ENCODE results near the gene COPA. TPM values are rescaled to one million over a fixed set of nuclear protein-coding genes. Genes with fewer than 3 reads are reported as not detected.

The COPA gene
- total RNA-seq, 1 donor: 220 TPM

GRCh38 chr1:160260406-160261382 is 82.4 kb downstream of the COPA start:
- peak; percentile 84 for DNase-seq (ENCODE audit: low read depth)
- TF ChIP-seq CTCF (IDR thresholded peaks at IDR 0.05; ENCODE audit: insufficient read depth, low read length): no peak
- peak overlapping the region; percentile 100 for H3K4me3 ChIP-seq (ENCODE audit: low read depth, low read length)

GRCh38 chr1:160258177-160258798 is 84.8 kb downstream of the COPA start:
- no peak overlapping the region for H3K4me3 ChIP-seq (ENCODE audit: low read depth, low read length)
- no peak for DNase-seq (ENCODE audit: low read depth)
- TF ChIP-seq CTCF (IDR thresholded peaks at IDR 0.05; ENCODE audit: insufficient read depth, low read length): no peak

- TF ChIP-seq CTCF (IDR thresholded peaks at IDR 0.05; ENCODE audit: insufficient read depth, low read length): no peak
- H3K4me3 ChIP-seq (ENCODE audit: low read depth, low read length): no peak overlapping the region
- no peak for DNase-seq (ENCODE audit: low read depth)
Measured at GRCh38 chr1:160257411-160258015, 85.5 kb downstream of the COPA start.

GRCh38 chr1:160256396-160257046 is 86.5 kb downstream of the COPA start:
- TF ChIP-seq CTCF (IDR thresholded peaks at IDR 0.05; ENCODE audit: insufficient read depth, low read length): no peak
- no peak overlapping the region for H3K4me3 ChIP-seq (ENCODE audit: low read depth, low read length)
- peak; percentile 80 for DNase-seq (ENCODE audit: low read depth)

- DNase-seq (ENCODE audit: low read depth): no peak
- no peak overlapping the region for H3K4me3 ChIP-seq (ENCODE audit: low read depth, low read length)
- TF ChIP-seq CTCF (IDR thresholded peaks at IDR 0.05; ENCODE audit: insufficient read depth, low read length): no peak
Measured at GRCh38 chr1:160255781-160256300, 87.2 kb downstream of the COPA start.
